Kidney glomerular epithelial cell (primary cell): ENCODE data around the gene HHATL.

Experiments used
- DNase-seq: peaks from one replicate; lab custom pipeline; 2025; lab: John Stamatoyannopoulos, UW

The HHATL gene

GRCh38 chr3:42684632-42685362 lies 17.8 kb downstream of the HHATL start:
- no peak for DNase-seq

DNA sequence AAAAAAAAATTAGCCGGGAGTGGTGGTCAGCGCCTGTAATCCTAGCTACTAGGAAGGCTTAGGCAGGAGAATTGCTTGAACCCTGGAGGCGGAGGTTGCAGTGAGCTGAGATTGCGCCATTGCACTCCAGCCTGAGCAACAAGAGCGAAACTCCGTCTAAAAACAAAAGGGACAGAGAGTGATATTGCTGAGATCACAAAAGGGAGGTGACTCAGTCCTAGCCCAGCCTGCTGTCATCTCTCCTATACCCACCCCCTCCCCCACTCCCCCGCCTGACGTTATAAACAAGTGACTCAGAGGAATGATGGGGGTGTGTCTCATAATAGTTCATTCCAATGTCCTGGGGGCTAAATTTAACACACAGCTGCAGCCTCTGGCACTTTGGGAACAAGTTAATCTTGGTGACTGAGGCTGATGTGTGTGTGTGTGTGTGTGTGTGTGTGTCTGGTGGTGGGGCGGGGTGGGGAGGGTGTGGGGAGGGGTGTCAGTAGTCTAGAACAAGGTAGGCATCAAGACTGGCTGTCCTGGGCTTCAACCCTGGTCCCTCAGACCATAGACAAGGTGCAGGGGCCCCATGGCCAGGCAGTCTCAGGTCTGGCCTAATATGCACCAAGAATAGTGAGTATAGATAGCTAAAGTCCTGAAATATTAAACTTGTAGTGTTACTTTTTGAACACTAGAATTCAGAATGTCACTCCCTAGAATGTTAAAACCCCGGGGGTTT lies 18.6 kb downstream of the HHATL start:
- peak; percentile 59 for DNase-seq

- DNase-seq = no peak
Measured at GRCh38 chr3:42682301-42683070, 20.1 kb downstream of the HHATL start.

DNA sequence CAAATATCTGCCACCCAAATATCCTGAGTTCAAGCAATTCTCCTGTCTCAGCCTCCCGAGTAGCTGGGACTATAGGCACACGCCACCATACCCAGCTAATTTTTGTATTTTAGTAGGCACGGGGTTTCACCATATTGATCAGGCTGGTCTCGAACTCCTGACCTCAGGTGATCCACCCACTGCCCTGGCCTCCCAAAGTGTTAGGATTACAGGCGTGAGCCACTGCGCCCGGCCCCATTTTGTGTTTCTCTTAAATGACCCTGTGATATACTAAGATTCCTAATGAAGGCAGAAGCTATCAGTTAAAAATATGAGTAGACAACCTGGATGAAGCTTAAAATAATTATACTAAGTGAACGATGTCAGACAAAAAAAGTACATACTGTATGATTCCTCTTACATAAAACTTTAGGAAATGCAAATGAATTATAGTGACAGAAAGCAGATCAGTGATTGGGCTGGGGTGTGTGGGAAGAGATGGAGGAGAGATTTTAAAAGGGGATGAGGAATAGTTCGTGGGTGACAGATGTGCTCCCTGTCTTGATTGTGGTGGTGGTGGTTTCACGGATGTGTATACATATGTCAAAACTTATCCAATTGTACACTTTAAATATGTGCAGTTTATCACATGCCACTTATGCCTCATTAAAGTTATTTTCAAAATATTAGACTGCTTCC lies 21.1 kb downstream of the HHATL start:
- DNase-seq = no peak

- DNase-seq = no peak
Measured at GRCh38 chr3:42680806-42681205, 21.8 kb downstream of the HHATL start.

DNA sequence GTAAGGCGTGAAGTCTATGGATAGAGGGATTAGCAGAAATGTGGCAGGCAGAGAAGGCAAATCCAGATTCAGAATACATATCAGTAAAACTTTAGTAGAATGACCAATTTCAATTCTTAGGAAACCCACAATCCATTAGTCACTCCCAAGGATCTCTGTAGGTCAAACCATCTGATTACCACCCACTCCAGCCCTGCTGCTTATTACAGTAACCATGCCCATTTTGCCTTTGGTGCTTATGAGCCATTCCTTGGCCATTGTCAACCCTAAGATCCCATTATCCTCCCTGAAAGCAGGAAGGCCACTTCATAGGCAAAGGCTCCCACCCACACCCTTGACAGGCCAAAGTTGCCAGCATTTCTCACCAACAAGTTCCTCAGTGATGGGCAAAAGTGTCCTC lies 22.3 kb downstream of the HHATL start:
- DNase-seq = no peak

GRCh38 chr3:42678447-42678846 lies 24.2 kb downstream of the HHATL start:
- no peak for DNase-seq

- DNase-seq = no peak
Measured at GRCh38 chr3:42675909-42676308, 26.7 kb downstream of the HHATL start.

DNA sequence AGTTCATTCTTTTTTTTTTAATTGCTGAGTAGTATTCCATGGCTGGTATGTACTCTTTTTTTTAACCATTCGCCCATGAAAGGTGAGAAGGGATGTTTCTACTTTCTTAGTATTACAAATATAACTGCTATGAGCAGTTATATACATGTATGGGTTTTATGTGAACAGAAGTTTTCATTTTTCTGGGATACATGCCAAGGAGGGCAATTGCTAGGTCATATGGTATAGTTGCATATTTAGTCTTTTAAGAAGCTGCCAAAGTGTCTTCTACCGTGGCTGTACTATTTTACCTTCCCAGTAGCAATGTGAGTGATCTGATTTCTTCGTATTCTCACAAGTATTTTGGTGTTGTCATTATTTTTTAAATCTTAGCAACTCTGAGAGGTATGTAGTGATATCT lies 28.5 kb downstream of the HHATL start:
- no peak for DNase-seq

DNA sequence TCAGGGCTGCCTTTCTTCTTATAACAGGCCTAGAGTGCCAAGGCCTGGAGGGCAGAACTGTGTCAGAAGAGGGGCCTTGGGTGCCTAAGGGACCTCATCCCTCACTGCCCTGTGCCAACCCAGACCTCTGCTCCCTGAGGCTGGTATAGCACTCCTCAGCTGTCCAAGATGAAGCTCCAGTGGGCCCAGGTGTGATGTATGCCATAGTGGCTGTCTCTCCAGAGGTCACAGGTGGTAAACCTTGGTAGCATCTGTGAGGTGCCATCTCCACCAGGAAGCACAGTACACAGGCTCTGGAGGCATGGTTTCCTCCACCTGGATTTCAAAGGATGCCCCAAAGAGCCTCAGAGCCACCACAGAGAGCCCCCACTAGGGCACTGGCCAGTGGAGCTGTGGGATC lies 29.5 kb downstream of the HHATL start:
- no peak for DNase-seq

GRCh38 chr3:42672515-42672914 lies 30.1 kb downstream of the HHATL start:
- no peak for DNase-seq

DNA sequence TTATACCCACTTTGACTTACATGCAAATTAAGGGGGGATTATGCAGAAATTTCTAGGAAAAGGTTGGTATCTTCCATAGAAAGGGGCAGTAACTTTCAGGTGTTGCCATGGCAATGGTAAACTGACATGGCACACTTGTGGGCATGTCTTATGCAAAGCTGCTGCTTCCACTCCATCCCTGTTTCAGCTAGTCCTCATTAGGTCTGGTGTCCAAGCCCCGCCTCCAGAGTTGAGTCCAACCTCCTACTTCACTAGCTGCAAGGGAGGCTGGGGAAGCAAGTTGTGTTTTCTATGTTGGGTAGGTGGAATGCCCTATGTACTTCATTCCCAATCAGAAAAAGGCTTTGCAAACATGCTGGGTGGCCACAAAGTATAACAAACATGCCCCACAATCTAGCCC lies 31.9 kb downstream of the HHATL start:
- no peak for DNase-seq

DNA sequence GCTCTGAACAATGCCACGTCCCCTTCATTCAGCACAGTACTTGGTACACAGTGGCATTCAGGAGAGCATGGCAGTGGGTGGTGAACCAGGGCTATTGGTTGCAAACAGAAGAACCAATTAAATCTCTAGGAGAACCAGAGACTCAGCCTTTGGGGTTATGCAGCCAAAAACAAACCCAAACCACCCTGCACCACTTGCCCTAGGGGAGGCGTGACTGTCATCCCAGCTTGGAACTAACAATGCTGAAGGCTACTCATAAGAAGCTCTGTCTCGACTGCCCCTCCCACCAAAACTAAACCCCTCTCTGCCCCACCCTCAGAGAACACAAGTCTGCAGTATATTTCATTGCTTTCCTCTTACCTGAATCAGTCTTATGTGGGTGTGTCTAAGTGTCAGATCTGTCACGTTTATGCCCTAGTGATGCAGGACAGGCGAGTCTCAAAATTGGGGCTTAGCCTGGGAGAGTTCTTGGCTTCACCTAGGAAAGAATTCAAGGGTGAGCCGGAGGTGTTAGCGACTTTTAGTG lies 32.5 kb downstream of the HHATL start:
- DNase-seq = no peak

DNA sequence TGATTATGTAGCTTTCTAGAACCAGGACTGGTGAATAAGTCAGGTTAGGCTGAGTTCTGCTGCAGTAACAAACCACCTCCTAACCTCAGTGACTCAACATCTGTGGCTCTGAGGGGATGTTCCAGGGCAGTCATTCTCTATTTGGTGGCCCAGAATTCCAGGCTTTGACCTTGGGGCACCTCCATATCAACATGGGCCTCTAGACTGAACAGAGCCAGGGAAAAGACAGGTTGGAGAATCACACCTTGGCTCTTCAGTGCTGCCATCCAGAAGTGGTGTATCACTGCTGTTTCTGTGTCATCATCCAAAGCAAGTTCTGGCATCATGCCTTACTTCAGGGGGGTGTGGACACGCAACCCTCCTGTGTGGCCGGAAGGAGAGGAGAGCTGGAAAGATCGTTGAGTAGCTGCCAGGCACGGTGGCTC lies 33.8 kb downstream of the HHATL start:
- DNase-seq = no peak

DNA sequence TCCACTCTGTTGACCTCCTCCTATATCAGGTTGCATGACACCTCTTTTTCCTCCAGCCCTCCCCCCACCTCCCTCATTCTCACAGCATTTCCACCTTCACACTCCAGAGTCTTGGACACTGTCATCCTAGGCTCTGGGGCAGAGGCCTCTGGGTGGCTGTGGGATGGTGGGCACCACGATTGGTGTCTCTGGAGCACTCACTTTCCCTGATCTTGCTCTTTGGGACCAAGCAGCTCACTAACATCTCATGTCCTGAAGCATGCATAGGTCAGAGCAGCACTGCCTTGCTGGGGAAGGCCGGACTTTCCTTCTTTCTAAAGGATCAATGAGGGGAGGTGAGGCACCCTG lies 34.2 kb downstream of the HHATL start:
- DNase-seq = no peak

GRCh38 chr3:42667523-42668412 lies 34.8 kb downstream of the HHATL start:
- DNase-seq = no peak

- DNase-seq = no peak
Measured at GRCh38 chr3:42667096-42667522, 35.5 kb downstream of the HHATL start.

- DNase-seq = no peak
Measured at GRCh38 chr3:42666577-42666998, 36.0 kb downstream of the HHATL start.

- no peak for DNase-seq
Measured at GRCh38 chr3:42666022-42666421, 36.6 kb downstream of the HHATL start.

- DNase-seq = no peak
Measured at GRCh38 chr3:42665050-42665878, 37.3 kb downstream of the HHATL start.
